HEK293 (cell line): ENCODE results near the gene AMD1.

Experiments used
- BCL6B ChIP-seq: fragments of 450-650 bp; formaldehyde crosslinking; IDR thresholded peaks from 2 replicates; pipeline ENCODE4 v1.5.1; 2017; ENCODE audit warnings: missing biosample characterization, missing genetic modification characterization
- GLI4 ChIP-seq: fragments of 450-650 bp; formaldehyde crosslinking; IDR thresholded peaks from 2 replicates; pipeline ENCODE4 v1.5.1; 2016; ENCODE audit warnings: missing biosample characterization, missing genetic modification characterization
- HOXC10 ChIP-seq: sonication (generic); formaldehyde crosslinking; IDR thresholded peaks from 2 replicates; pipeline ENCODE4 v1.8.1; 2023; ENCODE audit warnings: mild to moderate bottlenecking, missing genetic modification reagents
- IKZF3 ChIP-seq: fragments of 450-650 bp; IDR thresholded peaks from 2 replicates; pipeline ENCODE4 v1.5.0; 2018; ENCODE audit warnings: missing biosample characterization, mild to moderate bottlenecking, missing genetic modification characterization, moderate library complexity
- KLF17 ChIP-seq: fragments of 450-650 bp; formaldehyde crosslinking; IDR thresholded peaks from 2 replicates; pipeline ENCODE4 v1.5.1; 2016; ENCODE audit warnings: missing biosample characterization, missing genetic modification characterization
- KLF9 ChIP-seq: fragments of 450-650 bp; formaldehyde crosslinking; IDR thresholded peaks from 2 replicates; pipeline ENCODE4 v1.5.1; 2016; ENCODE audit warnings: missing biosample characterization, missing genetic modification characterization, low read depth
- MYNN ChIP-seq: fragments of 450-650 bp; formaldehyde crosslinking; IDR thresholded peaks from 2 replicates; pipeline ENCODE4 v1.5.1; 2016; ENCODE audit warnings: missing biosample characterization, missing genetic modification characterization, borderline replicate concordance
- MZF1 ChIP-seq: fragments of 450-650 bp; formaldehyde crosslinking; IDR thresholded peaks from 2 replicates; pipeline ENCODE4 v1.5.1; 2017; ENCODE audit warnings: missing biosample characterization, missing genetic modification characterization, borderline replicate concordance
- RBAK ChIP-seq: fragments of 450-650 bp; formaldehyde crosslinking; IDR thresholded peaks from 2 replicates; pipeline ENCODE4 v1.5.1; 2016; ENCODE audit warnings: missing biosample characterization, missing genetic modification characterization
- SETDB1 ChIP-seq: IDR thresholded peaks from one replicate; pipeline ENCODE4 v1.6.1; 2017; ENCODE audit warnings: mild to moderate bottlenecking, low read length, moderate library complexity, mixed read lengths; ENCODE audit not compliant: insufficient read length
- SP7 ChIP-seq: fragments of 450-650 bp; formaldehyde crosslinking; IDR thresholded peaks from 2 replicates; pipeline ENCODE4 v1.5.1; 2016; ENCODE audit warnings: missing biosample characterization, missing genetic modification characterization
- ZIC2 ChIP-seq: fragments of 450-650 bp; formaldehyde crosslinking; IDR thresholded peaks from 2 replicates; pipeline ENCODE4 v1.5.1; 2016; ENCODE audit warnings: missing biosample characterization, missing genetic modification characterization
- ZNF112 ChIP-seq: fragments of 450-650 bp; formaldehyde crosslinking; IDR thresholded peaks from 2 replicates; pipeline ENCODE4 v1.5.0; 2017; ENCODE audit warnings: missing biosample characterization, missing genetic modification characterization
- ZNF121 ChIP-seq: fragments of 450-650 bp; formaldehyde crosslinking; IDR thresholded peaks from 2 replicates; pipeline ENCODE4 v1.5.1; 2016; ENCODE audit warnings: missing biosample characterization, missing genetic modification characterization
- ZNF132 ChIP-seq: fragments of 450-650 bp; formaldehyde crosslinking; IDR thresholded peaks from 2 replicates; pipeline ENCODE4 v1.5.1; 2017; ENCODE audit warnings: missing biosample characterization, missing genetic modification characterization, borderline replicate concordance
- ZNF2 ChIP-seq: fragments of 450-650 bp; formaldehyde crosslinking; IDR thresholded peaks from 2 replicates; pipeline ENCODE4 v1.5.1; 2016; ENCODE audit warnings: missing biosample characterization, missing genetic modification characterization
- ZNF211 ChIP-seq: fragments of 450-650 bp; formaldehyde crosslinking; IDR thresholded peaks from 2 replicates; pipeline ENCODE4 v1.5.1; 2016; ENCODE audit warnings: low read depth, missing biosample characterization, missing genetic modification characterization
- ZNF239 ChIP-seq: fragments of 450-650 bp; formaldehyde crosslinking; IDR thresholded peaks from 2 replicates; pipeline ENCODE4 v1.5.1; 2016; ENCODE audit warnings: missing biosample characterization, missing genetic modification characterization
- ZNF362 ChIP-seq: fragments of 450-650 bp; formaldehyde crosslinking; IDR thresholded peaks from 2 replicates; pipeline ENCODE4 v1.5.1; 2016; ENCODE audit warnings: missing biosample characterization, missing genetic modification characterization
- ZNF514 ChIP-seq: fragments of 450-650 bp; formaldehyde crosslinking; IDR thresholded peaks from 2 replicates; pipeline ENCODE4 v1.5.1; 2016; ENCODE audit warnings: missing biosample characterization, missing genetic modification characterization
- ZNF548 ChIP-seq: fragments of 450-650 bp; formaldehyde crosslinking; IDR thresholded peaks from 2 replicates; pipeline ENCODE4 v1.5.1; 2016; ENCODE audit warnings: missing biosample characterization, missing genetic modification characterization
- ZNF558 ChIP-seq: fragments of 450-650 bp; formaldehyde crosslinking; IDR thresholded peaks from 2 replicates; pipeline ENCODE4 v1.5.1; 2016; ENCODE audit warnings: missing biosample characterization, missing genetic modification characterization
- ZNF561 ChIP-seq: fragments of 450-650 bp; IDR thresholded peaks from 2 replicates; pipeline ENCODE4 v1.5.1; 2018; ENCODE audit warnings: missing biosample characterization, missing genetic modification characterization, borderline replicate concordance
- ZNF596 ChIP-seq: fragments of 450-650 bp; IDR thresholded peaks from 2 replicates; pipeline ENCODE4 v1.5.0; 2018; ENCODE audit warnings: missing biosample characterization, mild to moderate bottlenecking, missing genetic modification characterization, moderate library complexity
- ZNF677 ChIP-seq: fragments of 450-650 bp; IDR thresholded peaks from 2 replicates; pipeline ENCODE4 v1.5.0; 2018; ENCODE audit warnings: missing biosample characterization, mild to moderate bottlenecking, missing genetic modification characterization, moderate library complexity
- ZNF704 ChIP-seq: fragments of 450-650 bp; formaldehyde crosslinking; IDR thresholded peaks from 2 replicates; pipeline ENCODE4 v1.5.1; 2016; ENCODE audit warnings: missing biosample characterization, missing genetic modification characterization
- ZNF837 ChIP-seq: fragments of 450-650 bp; formaldehyde crosslinking; IDR thresholded peaks from 2 replicates; pipeline ENCODE4 v1.5.1; 2016; ENCODE audit warnings: missing biosample characterization, missing genetic modification characterization
- ZNF843 ChIP-seq: fragments of 450-650 bp; formaldehyde crosslinking; IDR thresholded peaks from 2 replicates; pipeline ENCODE4 v1.5.1; 2016; ENCODE audit warnings: missing biosample characterization, missing genetic modification characterization
- ZSCAN18 ChIP-seq: fragments of 450-650 bp; formaldehyde crosslinking; IDR thresholded peaks from 2 replicates; pipeline ENCODE4 v1.5.1; 2016; ENCODE audit warnings: missing biosample characterization, missing genetic modification characterization
- ZSCAN4 ChIP-seq: fragments of 450-650 bp; formaldehyde crosslinking; IDR thresholded peaks from 2 replicates; pipeline ENCODE4 v1.5.1; 2017; ENCODE audit warnings: missing biosample characterization, missing genetic modification characterization
- ZSCAN5A ChIP-seq: fragments of 450-650 bp; formaldehyde crosslinking; IDR thresholded peaks from 2 replicates; pipeline ENCODE4 v1.5.1; 2016; ENCODE audit warnings: missing biosample characterization, missing genetic modification characterization

Gene AMD1

GRCh38 chr6:110873981-110874879 lies at the start of gene AMD1 (continued):
- TF ChIP-seq ZNF211 = no peak
- no peak for TF ChIP-seq ZNF112
- TF ChIP-seq ZNF843 (tag by site-specific recombination) = peak; percentile 56
- no peak for TF ChIP-seq ZNF514 (tag by site-specific recombination)
- TF ChIP-seq ZNF837 = no peak
- no peak for TF ChIP-seq RBAK (tag by site-specific recombination)
- TF ChIP-seq ZSCAN4 (tag by site-specific recombination) = peak; percentile 50
- no peak for TF ChIP-seq ZNF677 (tag by site-specific recombination)
- TF ChIP-seq ZSCAN18 (tag by site-specific recombination) = no peak
- 0 out of 2 replicates have a peak, but pooled peaks have one; percentile 62 for TF ChIP-seq GLI4 (tag by site-specific recombination)
- TF ChIP-seq ZNF596 = peak; percentile 100
- peak; percentile 91 for TF ChIP-seq ZNF2 (tag by site-specific recombination)
- peak; percentile 82; the same call in 1 of the 2 replicates for TF ChIP-seq KLF9 (tag by site-specific recombination)
- TF ChIP-seq SP7 (tag by site-specific recombination) = peak; percentile 81
- 0 out of 2 replicates have a peak, but pooled peaks have one; percentile 11 for TF ChIP-seq ZNF239 (tag by site-specific recombination)
- TF ChIP-seq ZNF561 (tag by site-specific recombination) = peak; percentile 31; the same call in 1 of the 2 replicates
- TF ChIP-seq ZNF132 (tag by site-specific recombination) = no peak
- TF ChIP-seq ZNF558 (tag by site-specific recombination) = 0 out of 2 replicates have a peak, but pooled peaks have one; percentile 19
- TF ChIP-seq KLF17 (tag by site-specific recombination) = peak; percentile 77
- 0 out of 2 replicates have a peak, but pooled peaks have one; percentile 33 for TF ChIP-seq ZSCAN5A (tag by site-specific recombination)
- peak; percentile 58 for TF ChIP-seq ZNF362
- TF ChIP-seq IKZF3 (tag by site-specific recombination) = no peak
- peak; percentile 90 for TF ChIP-seq ZIC2 (tag by site-specific recombination)
- no peak for TF ChIP-seq ZNF548
- no peak for TF ChIP-seq ZNF704
- no peak for TF ChIP-seq SETDB1
- TF ChIP-seq HOXC10 = no peak
- TF ChIP-seq ZNF121 (tag by site-specific recombination) = no peak
- no peak; the same call in 1 of the 2 replicates for TF ChIP-seq MZF1
- TF ChIP-seq BCL6B (tag by site-specific recombination) = no peak
- no peak for TF ChIP-seq MYNN (tag by site-specific recombination)
